ENCODE data around the gene PFN4. TPM values are rescaled to one million over a fixed set of nuclear protein-coding genes. Genes with fewer than 3 reads are reported as not detected.
"Not testable (repeated sequence)": the region's sequence is repeated elsewhere in the genome, so short reads cannot be mapped to it uniquely, and the experiment has no call there.

Gene PFN4
- total and polyA plus RNA-seq, 9 of the 15 experiments (the other 6 are each of a cell fraction or from before 2014, with no cell fraction given) = 0.07 to 0.54 (median 0.31) TPM; not detected in 2

DNA sequence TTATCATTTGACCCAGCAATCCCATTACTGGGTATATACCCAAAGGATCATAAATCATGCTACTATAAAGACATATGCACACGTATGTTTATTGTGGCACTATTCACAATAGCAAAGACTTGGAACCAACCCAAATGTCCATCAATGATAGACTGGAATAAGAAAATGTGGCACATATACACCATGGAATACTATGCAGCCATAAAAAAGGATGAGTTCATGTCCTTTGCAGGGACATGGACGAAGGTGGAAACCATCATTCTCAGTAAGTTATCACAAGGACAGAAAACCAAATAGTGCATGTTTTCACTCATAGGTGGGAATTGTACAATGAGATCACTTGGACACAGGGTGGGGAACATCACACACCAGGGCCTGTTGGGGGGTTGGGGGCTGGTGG is 22.4 kb downstream of the PFN4 start:
- 8% methylated on average over 2 of the region's 2 CpGs for WGBS (ENCODE audit: insufficient coverage, low coverage, missing lambda C conversion rate)
- H3K27ac ChIP-seq (ENCODE audit: extremely low read depth, low read depth, low read length); ATAC-seq; H3K9me1 ChIP-seq (ENCODE audit: control insufficient read depth, insufficient read depth, low read length); H3K79me2 ChIP-seq (ENCODE audit: control insufficient read depth, insufficient read depth, low read length); BruUV-seq (replicated peaks); H4K20me1 ChIP-seq (replicated peaks; ENCODE audit: control insufficient read depth, insufficient read depth, low read length); H3K4me2 ChIP-seq (ENCODE audit: insufficient read depth, low read length); H3K4me1 ChIP-seq (replicated peaks in 1 of 2; ENCODE audit: control insufficient read depth in 2 of 2, insufficient read depth in 2 of 2, low read length in 2 of 2); H2AFZ ChIP-seq (ENCODE audit: low read depth, low read length); intact Hi-C loops (cut with micrococcal nuclease); CTCF ChIA-PET (ENCODE audit: low intra/inter-chr PET ratio); in situ Hi-C loops (cut with MboI); H3K9me3 ChIP-seq (replicated peaks; ENCODE audit: control insufficient read depth, insufficient read depth, low read depth, low read length); H3K36me3 ChIP-seq (ENCODE audit: control insufficient read depth, insufficient read depth, low read length); H3K9ac ChIP-seq (ENCODE audit: insufficient read depth in 1 of 2, low read depth in 2 of 2, low read length in 2 of 2); DNase-seq (ENCODE audit: extremely low read depth in 1 of 4, low spot score in 3 of 4); FAIRE-seq; POLR2A ChIA-PET; H3K27me3 ChIP-seq (ENCODE audit: control insufficient read depth in 2 of 2, insufficient read depth in 2 of 2, low read length in 2 of 2); H3K4me3 ChIP-seq: not testable (repeated sequence)
- TF ChIP-seq ZNF146 (CRISPR knock-in tag; IDR thresholded peaks at IDR 0.05; ENCODE audit: unreplicated experiment) = peak; percentile 81
- TF ChIP-seq BCOR (IDR thresholded peaks at IDR 0.05) = 0 out of 2 replicates have a peak, but pooled peaks have one; percentile 19

- BruUV-seq (replicated peaks); POLR2A ChIA-PET; FAIRE-seq; H3K9ac ChIP-seq (ENCODE audit: insufficient read depth in 1 of 2, low read depth in 2 of 2, low read length in 2 of 2); H3K9me1 ChIP-seq (ENCODE audit: control insufficient read depth, insufficient read depth, low read length); H3K79me2 ChIP-seq (ENCODE audit: control insufficient read depth, insufficient read depth, low read length); H3K4me3 ChIP-seq; H3K36me3 ChIP-seq (ENCODE audit: control insufficient read depth, insufficient read depth, low read length); H3K27me3 ChIP-seq (ENCODE audit: control insufficient read depth in 2 of 2, insufficient read depth in 2 of 2, low read length in 2 of 2); H2AFZ ChIP-seq (ENCODE audit: low read depth, low read length); H3K4me1 ChIP-seq (replicated peaks in 1 of 2; ENCODE audit: control insufficient read depth in 2 of 2, insufficient read depth in 2 of 2, low read length in 2 of 2); DNase-seq (ENCODE audit: extremely low read depth in 1 of 4, low spot score in 3 of 4); ATAC-seq; intact Hi-C loops (cut with micrococcal nuclease); H3K9me3 ChIP-seq (replicated peaks; ENCODE audit: control insufficient read depth, insufficient read depth, low read depth, low read length); H4K20me1 ChIP-seq (replicated peaks; ENCODE audit: control insufficient read depth, insufficient read depth, low read length); in situ Hi-C loops (cut with MboI); H3K4me2 ChIP-seq (ENCODE audit: insufficient read depth, low read length); H3K27ac ChIP-seq (ENCODE audit: extremely low read depth, low read depth, low read length): not testable (repeated sequence)
- 42% methylated on average over 17 of the region's 17 CpGs for WGBS (ENCODE audit: insufficient coverage, low coverage, missing lambda C conversion rate)
- CTCF ChIA-PET (ENCODE audit: low intra/inter-chr PET ratio) = interaction anchor here (0.7 kb wide), 1 partner anchor 12 kb away, joined by 3 read pairs; no protein-coding TSS in a partner anchor
These were observed 27.9 kb downstream of the PFN4 start for GRCh38 chr2:24095171-24095677.
